Nephron (organoid): ENCODE measurements around the gene AUH.

Experiments used
- H3K27ac Mint-ChIP-seq, 3 experiments: 2 replicates each; pipeline ENCODE4 v1.8.0; 2020; ENCODE audit warnings: mixed read lengths in 3 of 3, mild to moderate bottlenecking in 2 of 3, moderate library complexity in 1 of 3
- H3K27me3 Mint-ChIP-seq: 2 replicates; pipeline ENCODE4 v1.8.0; 2021; ENCODE audit warnings: low read depth, mild to moderate bottlenecking, moderate library complexity, mixed read lengths
- H3K36me3 Mint-ChIP-seq: 2 replicates; pipeline ENCODE4 v1.8.0; 2020; ENCODE audit warnings: low read depth, mixed read lengths
- H3K4me1 Mint-ChIP-seq: 2 replicates; pipeline ENCODE4 v1.8.0; 2020; ENCODE audit warnings: mixed read lengths
- H3K4me3 Mint-ChIP-seq, 3 experiments: 2 replicates each; pipeline ENCODE4 v1.8.0; 2020; ENCODE audit warnings: mild to moderate bottlenecking in 3 of 3, mixed read lengths in 3 of 3, moderate library complexity in 2 of 3
- H3K9me3 Mint-ChIP-seq: 2 replicates; pipeline ENCODE4 v1.8.0; 2020; ENCODE audit warnings: mixed read lengths
- TF ChIP-seq, protein P1 (sequence below), 3 experiments: fragments of 200-600 bp; sonication (generic); IDR thresholded peaks; one replicate each; pipeline ENCODE4 v1.5.0; 2021; ENCODE audit warnings: antibody characterized with exemption in 3 of 3; ENCODE audit not compliant: unreplicated experiment in 3 of 3

AUH gene

DNA sequence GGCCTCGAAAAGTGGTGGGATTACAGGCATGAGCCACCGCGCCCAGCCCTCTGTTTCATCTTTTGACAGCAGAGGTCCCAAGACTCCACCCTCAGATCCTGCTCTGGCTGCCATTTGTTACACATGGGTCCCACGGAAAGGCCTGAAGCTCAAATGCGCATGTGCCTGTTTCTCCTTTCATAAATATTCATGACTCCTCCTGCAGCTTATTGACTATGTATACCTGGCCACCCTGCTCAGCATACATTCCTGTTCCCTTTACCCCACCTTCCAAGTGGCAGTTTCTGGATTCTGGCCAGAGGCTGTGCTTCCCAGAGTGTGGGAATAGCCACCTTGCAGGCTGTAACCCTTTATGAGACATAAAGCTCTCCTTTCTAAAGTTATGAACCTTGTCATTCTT, 46.5 kb downstream of the AUH start:
- H3K9me3 Mint-ChIP-seq: no peaks in the 10 kb centered on the region
- H3K27me3 Mint-ChIP-seq: no peaks in the 10 kb centered on the region
- H3K4me3 Mint-ChIP-seq: no peak overlapping the region
- no peaks in the 10 kb centered on the region for H3K4me1 Mint-ChIP-seq
- peak overlapping the region in 1 of 3 experiments; percentile 42 for H3K27ac Mint-ChIP-seq
- TF ChIP-seq, protein P1, sequence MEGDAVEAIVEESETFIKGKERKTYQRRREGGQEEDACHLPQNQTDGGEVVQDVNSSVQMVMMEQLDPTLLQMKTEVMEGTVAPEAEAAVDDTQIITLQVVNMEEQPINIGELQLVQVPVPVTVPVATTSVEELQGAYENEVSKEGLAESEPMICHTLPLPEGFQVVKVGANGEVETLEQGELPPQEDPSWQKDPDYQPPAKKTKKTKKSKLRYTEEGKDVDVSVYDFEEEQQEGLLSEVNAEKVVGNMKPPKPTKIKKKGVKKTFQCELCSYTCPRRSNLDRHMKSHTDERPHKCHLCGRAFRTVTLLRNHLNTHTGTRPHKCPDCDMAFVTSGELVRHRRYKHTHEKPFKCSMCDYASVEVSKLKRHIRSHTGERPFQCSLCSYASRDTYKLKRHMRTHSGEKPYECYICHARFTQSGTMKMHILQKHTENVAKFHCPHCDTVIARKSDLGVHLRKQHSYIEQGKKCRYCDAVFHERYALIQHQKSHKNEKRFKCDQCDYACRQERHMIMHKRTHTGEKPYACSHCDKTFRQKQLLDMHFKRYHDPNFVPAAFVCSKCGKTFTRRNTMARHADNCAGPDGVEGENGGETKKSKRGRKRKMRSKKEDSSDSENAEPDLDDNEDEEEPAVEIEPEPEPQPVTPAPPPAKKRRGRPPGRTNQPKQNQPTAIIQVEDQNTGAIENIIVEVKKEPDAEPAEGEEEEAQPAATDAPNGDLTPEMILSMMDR (IDR thresholded peaks at IDR 0.05; ENCODE audit: unreplicated experiment in 3 of 3): no peak
- peaks cover 34% of the 10 kb centered on the region for H3K36me3 Mint-ChIP-seq

DNA sequence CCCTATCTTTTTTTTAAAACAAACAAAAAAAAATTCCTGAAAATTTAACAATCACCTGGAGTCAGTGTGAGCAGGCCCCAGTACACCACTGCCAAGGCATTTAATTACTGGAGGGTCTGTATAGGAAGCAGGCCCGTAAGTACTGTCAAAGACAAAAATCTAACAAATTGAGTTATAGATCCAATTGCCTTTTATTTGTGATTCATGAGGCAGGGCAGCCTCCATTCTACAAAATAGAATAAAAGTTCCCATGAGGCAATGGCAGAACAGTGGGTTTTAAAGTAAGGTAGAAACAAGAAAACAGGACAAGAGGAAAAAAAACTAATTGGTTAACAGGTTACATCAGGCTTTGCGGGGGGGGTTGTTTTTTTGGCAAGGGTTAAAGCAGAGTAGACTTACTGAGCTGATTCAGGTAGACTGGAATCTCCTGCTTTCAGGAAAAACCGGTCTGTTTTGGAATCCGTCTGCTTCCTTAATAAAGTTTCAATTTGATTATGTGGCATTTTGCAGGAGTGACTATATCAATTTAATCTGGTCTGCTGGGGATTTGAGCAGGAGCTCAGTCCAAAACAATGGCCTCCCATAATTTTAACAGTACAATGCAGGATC, 48.9 kb downstream of the AUH start:
- Mint-ChIP-seq H3K27ac (peak overlapping the region in 1 of 3 experiments; percentile 8), H3K4me1 (no peaks in the 10 kb centered on the region), H3K9me3 (no peaks in the 10 kb centered on the region), H3K27me3 (no peaks in the 10 kb centered on the region), H3K36me3 (peaks cover 37% of the 10 kb centered on the region), H3K4me3 (no peak overlapping the region)
- TF ChIP-seq, protein P1 (IDR thresholded peaks at IDR 0.05; ENCODE audit: unreplicated experiment in 3 of 3): no peak

DNA sequence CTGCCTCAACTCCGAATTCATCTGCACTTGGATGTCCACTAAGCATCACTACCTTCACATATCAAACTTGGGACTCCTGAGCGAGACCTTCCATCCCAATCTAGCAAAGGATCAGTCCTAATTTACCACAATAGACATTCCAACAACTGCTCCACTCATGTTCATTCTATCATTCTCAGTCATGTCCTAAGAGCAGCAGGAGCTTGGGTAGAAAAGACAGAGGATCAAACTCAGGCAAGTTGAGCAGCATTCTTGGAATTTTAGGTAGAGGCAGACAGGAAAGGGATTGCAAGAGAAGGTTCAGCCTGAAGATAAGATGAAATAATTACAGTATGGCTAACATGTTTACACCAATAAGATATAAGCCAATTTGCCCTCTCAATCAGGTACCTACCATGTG, 51.7 kb downstream of the AUH start:
- H3K4me3 Mint-ChIP-seq: no peak overlapping the region
- no peak overlapping the region for H3K27ac Mint-ChIP-seq
- no peaks in the 10 kb centered on the region for H3K27me3 Mint-ChIP-seq
- TF ChIP-seq, protein P1 (IDR thresholded peaks at IDR 0.05; ENCODE audit: unreplicated experiment in 3 of 3): no peak
- H3K4me1 Mint-ChIP-seq: no peaks in the 10 kb centered on the region
- peaks cover 43% of the 10 kb centered on the region for H3K36me3 Mint-ChIP-seq
- H3K9me3 Mint-ChIP-seq: no peaks in the 10 kb centered on the region

DNA sequence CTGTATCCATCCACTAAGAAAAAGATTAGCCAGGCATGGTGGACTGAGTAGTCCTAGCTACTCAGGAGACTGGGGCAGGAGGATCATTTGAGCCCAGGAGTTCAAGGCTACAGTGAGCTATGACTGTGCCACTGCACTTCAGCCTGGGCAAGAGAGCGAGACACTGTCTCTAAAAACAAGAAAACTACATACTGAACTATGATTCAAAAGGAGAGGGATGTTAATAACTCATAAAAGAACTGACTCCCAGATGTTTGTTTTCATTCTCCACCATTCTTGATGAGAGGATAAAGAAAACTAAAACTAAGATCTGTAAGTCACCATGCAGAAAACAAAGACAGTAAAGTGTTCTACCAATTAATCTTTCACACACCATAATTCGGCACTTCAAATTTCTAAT, 53.5 kb downstream of the AUH start:
- Mint-ChIP-seq H3K27me3 (no peaks in the 10 kb centered on the region), H3K4me3 (no peak overlapping the region), H3K36me3 (peaks cover 47% of the 10 kb centered on the region), H3K27ac (peak overlapping the region in 1 of 3 experiments; percentile 67), H3K4me1 (no peaks in the 10 kb centered on the region), H3K9me3 (no peaks in the 10 kb centered on the region)
- TF ChIP-seq, protein P1 (IDR thresholded peaks at IDR 0.05; ENCODE audit: unreplicated experiment in 3 of 3): no peak

DNA sequence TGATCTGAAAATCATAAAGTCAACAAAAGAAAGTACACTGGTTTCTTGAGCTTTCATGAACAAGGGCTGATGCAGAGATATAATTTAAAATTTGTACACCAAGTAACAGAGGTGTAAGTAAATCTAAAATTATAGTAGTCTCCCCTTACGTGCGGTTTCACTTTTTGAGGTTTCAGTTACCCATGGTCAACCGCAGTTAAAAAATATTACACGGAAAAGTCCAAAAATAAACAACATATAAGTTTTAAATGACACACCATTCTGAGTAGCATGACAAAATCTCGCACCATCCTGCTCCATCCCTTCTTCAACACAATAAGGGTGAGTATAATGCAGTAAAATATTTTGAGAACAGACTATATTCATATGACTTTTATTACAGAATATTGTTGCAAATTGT, 54.4 kb downstream of the AUH start:
- H3K27me3 Mint-ChIP-seq: no peaks in the 10 kb centered on the region
- no peak overlapping the region for H3K27ac Mint-ChIP-seq
- TF ChIP-seq, protein P1 (IDR thresholded peaks at IDR 0.05; ENCODE audit: unreplicated experiment in 3 of 3): no peak
- H3K4me1 Mint-ChIP-seq: no peaks in the 10 kb centered on the region
- peaks cover 41% of the 10 kb centered on the region for H3K36me3 Mint-ChIP-seq
- no peak overlapping the region for H3K4me3 Mint-ChIP-seq
- no peaks in the 10 kb centered on the region for H3K9me3 Mint-ChIP-seq

DNA sequence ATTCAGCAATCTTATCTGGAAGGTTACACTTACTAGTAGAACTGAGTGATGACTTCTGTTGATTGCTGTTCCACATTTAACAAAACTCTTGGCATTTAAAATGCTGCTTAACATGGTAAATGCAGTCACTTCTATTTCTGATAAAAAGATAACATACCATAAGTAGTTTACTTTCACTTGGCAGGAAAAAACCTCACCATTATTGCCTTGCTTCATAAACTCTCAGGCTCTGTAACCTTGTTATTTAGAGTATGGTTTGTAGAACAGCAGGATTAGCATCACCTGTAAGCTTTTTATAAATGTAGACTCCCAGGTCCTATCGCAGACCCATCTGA, 55.5 kb downstream of the AUH start:
- no peaks in the 10 kb centered on the region for H3K9me3 Mint-ChIP-seq
- H3K4me3 Mint-ChIP-seq: no peak overlapping the region
- no peaks in the 10 kb centered on the region for H3K4me1 Mint-ChIP-seq
- H3K36me3 Mint-ChIP-seq: peaks cover 45% of the 10 kb centered on the region
- no peak overlapping the region for H3K27ac Mint-ChIP-seq
- H3K27me3 Mint-ChIP-seq: no peaks in the 10 kb centered on the region
- TF ChIP-seq, protein P1 (IDR thresholded peaks at IDR 0.05; ENCODE audit: unreplicated experiment in 3 of 3): no peak
